GM21381 (cell line): ENCODE data around the gene FIGNL1.
A peak's percentile ranks its signal among the peaks of the same experiment; 100 is the strongest.

ENCODE experiments used
- ATAC-seq: cut with Tn5 transposase; IDR thresholded peaks from one replicate; pipeline ENCODE4 v1.9.1; 2021; ENCODE audit warnings: mild to moderate bottlenecking, moderate library complexity; ENCODE audit not compliant: unreplicated experiment

The FIGNL1 gene

DNA sequence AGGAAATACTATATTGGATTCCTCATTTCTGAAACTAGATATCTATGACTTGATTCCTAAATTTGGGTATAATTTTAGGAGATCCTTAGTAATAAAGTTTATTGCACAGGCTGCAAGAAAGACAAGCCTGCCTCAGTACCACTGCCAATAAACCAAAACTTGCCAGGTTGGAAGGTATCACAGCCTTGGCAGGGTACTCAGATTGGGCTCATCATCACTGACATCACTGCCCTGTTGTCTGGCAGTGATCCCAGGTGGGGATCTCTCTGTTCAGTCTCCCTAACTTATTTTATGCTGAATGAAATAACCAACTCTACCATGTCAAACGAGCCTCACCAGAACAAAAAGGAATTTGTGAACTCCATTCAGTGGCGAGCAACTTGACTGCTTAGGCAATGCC lies 18.8 kb downstream of the FIGNL1 start:
- ATAC-seq, result no peak

DNA sequence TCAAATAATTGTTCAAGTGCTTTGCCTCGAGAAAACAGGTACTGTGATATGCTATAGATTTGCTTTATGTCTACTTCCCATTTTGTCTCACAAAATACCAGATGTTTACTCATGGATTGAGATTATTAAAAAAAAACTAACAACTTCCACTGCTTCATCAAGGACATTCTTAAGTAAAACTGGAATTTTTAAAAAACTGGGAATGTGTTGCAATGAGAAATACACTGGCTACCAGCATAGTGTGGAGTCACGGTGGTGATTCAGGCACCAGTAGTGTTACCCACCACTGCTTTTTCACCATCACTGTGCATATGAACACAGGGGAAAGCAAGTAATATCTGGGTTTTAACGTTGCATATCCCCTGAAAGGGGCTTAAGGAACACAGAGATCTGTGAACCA lies 21.2 kb downstream of the FIGNL1 start:
- ATAC-seq, result no peak

DNA sequence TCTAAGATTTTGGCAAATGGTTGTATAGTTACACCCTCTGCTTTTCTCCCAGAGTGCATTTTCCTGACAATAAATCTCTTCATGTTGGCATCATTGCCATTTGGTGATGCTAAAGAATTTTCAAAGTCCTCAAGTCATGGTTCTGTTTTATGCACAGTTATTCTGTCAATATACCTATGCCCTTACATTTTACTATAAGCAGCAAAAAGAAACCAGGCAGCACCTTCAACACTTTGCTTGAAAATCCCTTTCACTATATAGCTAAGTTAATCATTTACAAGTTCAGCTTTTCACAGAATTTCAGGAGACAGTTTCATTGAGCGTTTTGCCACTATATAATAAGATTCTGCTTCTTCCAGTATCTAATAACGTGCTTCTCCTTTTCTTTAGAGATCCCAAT lies 22.6 kb downstream of the FIGNL1 start:
- ATAC-seq, result no peak

DNA sequence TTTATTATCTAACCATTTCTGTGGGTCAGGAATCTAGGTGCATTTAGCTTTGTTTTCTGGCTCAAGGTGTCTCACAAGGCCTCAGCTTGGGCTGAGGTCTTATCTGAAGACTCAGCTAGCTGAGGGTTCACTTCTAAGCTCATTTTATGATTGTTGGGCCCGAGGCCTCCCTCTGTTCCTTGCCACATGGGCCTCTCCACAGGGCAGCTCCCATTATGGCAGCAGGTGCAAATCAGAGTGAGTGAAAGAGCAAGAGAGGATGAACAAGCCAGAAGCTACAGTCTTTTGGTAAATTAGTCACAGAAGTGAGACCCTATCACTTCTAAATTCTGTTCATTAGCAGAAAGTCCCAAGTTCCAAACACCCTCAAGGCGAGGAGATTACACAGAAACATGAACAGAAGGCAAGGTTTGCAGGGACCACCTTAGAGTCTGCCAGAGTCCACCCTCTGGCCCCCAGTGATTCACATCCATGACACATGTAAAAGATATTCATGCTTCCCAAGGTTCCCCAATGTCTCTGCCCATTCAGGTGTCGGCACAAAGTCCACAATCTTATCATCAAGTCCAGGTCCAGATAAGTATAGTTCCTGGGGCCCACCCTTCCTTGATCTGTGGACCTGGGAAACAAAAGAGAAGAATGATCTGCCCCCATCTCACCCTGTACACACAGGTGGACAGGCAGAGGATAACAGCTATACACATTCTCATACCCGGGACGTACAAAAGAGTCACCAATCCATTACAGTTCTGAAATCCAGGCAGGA lies 23.7 kb downstream of the FIGNL1 start:
- ATAC-seq, result no peak

DNA sequence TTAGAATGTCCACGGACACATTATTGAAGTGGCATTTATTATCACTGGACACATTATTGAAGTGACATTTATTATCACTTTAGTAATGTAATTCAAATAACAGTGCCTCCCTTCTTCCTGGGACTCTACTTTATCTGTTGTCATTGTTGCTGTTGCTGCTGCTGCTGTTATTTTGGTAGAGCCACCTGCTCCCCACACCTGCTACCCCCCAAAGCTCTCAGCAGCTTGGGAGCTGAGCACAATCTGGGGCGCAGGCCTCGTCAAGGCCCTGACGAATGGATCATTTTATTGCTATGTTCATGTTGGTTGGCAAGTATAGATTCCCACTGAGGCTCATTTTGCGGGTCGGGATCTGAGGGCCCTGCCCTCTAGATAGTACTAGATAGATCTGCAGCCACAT lies 24.8 kb downstream of the FIGNL1 start:
- no peak for ATAC-seq

DNA sequence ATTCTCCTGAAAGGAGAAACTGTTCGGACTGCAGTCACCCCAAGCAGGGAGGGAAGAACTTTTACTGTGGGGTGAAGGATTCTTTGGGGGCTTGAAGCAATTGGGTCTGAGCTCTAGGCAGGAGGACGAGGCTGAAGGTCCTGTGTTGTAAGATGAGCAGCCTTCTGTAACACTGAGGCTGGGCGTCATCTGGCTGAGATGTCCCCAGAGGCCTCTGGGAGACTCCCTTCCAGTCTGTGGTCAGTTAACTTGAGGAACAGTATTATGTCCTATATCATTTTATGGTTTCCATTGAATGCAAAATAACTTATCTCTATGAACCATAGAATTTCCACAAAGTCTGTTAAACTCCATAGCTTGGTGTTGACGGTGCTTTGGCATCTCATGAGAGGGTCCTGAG lies 26.3 kb downstream of the FIGNL1 start:
- no peak for ATAC-seq

DNA sequence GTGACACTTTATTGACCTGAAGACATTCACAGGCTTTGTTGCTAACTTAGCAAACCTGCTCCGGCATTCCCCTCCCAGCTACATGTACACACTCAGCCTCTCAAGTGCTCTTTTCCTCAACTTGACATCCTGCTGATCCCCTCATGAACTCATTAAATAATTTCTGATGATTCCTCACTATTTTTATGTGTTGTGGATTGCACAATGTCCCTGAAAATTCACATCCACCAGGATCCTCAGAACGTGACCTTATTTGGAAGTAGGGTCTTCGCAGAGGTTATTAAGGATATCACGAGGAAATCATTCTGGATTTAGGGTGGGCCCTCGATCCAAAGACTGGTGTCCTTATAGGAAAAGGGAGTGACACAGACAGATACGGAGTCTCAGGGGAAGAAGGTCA lies 27.3 kb downstream of the FIGNL1 start:
- no peak for ATAC-seq

DNA sequence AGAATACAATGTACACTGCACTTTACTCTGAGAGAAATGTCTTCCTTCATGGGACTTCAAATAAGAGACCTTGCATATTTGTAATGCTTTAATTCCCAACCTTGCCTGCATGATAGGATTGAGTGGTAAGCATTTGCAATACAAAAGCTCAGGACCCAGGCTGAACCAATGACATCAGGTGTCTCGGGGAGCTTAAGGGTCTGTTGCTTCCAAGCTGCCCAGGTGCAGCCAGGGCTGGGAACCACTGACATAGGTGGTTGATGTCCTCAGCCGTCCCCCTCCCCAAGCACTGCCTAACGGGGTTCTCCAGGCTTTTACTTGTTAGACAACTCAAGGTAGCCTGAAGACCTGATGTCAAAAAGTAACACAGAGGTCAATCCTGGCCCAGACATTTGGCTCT lies 29.1 kb downstream of the FIGNL1 start:
- ATAC-seq, result no peak

DNA sequence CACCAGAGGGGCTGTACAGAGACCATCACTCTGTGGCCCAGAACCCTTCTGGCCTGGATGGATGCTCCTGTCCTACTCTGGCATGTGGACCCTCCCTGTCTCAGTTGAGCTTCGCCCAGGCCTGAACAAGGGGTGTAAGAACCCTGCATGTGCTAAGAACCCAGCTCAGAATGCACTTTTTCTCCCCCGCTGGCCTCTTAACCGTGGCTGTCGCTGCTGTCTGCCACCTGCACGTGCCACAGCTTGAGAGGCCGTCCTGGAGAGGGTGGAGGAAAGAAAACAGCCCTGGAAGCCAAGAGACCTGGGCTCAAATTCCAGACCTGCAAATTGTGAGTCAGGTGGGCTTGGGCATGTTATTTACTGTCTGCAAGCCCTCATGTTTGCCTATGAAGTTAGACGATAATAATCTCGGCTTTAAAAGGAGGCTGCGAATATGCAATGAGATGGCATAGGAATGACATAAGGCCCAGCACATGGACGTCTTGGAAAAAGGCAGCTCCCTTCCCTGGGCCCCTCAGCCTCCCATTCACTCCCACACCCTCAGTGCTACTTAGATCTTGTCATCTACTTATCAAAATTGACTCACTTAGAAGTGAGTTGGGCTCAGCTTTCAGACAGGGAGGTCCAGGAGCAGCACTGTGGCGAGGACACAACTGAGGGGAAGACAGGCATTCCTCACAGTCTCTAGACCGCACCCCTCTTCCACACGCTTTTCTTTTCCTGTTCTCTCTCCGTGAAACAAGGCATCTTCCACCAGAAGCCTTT lies 31.4 kb downstream of the FIGNL1 start:
- ATAC-seq, result no peak

DNA sequence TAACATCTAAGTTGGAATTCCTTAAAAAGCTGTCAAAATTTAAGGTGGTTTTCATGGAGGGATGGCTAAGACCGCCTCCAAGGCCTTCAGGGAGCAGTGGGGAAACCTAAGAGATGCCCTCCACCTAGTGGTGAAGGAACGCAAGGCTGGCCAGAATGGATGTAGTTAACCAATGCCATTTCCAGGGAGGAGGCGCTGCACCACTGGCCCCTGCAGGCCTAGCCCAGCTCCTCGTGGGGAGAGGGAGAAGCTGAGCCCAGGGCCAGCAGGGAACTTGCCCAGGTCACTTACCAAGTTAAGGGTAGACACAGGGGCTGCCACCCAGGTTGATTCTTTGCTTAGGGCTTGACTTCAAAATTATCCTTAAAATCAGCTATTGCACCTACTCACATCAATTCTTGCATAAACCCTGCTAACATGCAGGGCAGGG lies 32.0 kb downstream of the FIGNL1 start:
- peak; percentile 77 for ATAC-seq

DNA sequence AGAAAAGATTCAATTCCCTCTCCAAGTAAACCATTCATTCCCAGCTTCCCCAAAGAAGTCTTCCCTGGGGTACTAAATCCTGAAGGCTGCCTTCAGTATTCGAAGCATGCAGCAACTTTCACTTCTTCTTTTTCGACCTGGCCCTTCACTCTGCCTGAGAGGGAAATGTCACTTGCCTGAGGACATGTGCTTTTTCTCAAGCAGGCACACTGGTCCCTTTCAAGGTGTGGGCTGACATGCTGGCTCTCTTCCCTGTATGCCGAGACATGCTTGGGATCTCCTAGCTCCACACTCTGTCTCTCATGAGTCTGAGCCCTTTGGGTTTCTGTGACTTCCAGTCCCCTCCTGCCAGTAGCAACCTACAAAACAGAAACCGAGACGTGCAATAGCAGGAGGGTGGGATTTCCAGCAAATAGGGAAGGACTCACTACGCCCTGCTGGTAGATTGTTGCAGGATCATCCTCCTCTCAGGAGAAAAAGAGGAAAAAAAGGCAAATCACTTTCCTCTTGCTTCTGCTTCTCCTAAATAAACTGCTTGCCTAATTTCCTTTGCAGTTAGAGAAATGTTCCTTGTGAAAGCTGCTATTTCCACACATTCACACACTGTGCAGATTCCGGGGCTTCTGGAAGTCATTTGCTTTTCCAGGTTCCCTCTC lies 33.5 kb downstream of the FIGNL1 start:
- ATAC-seq, result peak; percentile 79

DNA sequence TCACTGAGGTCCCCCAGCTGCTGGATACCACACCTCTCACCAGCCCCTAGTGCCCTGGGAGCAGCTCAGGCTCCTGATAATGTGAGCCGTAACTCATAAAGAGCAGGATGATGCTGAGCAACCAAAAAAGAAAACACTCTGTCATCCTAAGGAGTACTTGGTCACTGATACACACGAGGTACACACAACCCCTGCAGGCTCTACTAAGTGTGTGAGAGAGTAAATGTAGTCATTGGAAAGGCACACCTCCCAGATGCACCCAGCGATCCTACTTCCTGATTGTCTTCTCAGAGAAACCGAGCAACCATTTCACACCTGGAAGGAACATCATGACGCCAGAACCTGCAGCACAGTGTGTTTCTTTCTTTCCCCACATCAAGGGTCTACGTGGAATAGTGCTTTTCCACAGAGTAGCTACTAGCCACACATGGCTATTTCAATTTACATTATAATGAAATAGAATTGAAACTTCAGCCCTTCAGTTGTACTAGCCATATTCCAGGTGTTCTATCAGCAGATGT lies 34.2 kb downstream of the FIGNL1 start:
- ATAC-seq, result no peak

DNA sequence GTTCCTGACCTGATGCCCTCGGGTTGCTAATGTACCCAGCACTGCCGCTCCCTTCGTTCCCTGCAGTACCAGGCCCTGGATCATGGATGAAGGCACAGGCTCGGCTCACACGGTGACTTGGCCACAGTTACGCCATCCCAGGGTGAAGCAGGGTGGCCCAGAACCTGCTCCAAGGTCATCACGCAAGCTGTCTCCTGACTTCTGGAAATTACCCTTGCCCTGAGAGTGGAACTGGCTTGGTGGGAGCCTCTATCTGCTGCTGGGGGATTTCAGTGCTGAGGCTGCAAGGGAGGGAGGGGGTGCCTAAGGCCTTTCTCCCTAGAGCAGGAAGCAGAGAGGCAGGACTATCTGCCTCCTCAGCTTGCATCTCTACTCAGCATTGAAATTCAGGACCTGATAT lies 36.6 kb downstream of the FIGNL1 start:
- ATAC-seq, result no peak

DNA sequence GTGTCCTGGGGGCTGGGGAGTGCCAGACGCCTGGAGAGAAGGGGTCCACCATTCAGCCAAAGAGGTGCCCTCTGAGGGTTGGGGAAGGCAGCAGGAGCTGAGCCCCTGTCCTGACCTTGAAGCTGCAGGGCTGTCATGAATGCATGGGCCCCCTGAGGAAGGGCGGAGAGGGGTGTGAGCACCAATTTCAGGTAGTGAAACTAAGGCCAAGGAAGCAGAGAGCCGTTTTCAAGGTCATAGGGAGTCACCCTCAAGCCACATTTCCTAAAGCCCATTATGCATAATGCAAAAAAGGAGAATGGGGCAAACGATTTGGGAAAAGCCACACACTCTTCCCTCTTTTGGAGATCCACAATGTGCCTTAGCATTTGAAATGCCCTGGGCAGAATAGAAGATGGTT lies 37.2 kb downstream of the FIGNL1 start:
- no peak for ATAC-seq

DNA sequence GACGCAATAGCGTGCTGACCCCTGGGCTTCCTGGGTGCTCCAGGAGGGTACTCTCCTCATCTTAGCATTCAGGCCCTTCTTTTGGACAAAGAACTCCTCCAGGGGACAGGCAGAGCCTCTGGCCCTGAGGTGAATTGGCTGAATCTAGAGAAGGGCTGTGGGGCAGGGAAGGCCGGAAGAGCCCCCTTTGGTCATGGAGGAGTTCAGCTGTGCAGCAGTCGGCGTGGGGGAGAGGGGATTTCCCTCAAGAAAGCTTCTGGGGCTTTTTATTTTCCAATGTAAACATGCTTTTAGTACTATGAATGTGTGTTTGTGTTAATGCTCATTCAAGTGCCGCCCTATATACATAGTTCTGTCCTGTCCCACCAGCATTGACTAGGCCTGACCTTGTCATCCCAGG lies 38.8 kb downstream of the FIGNL1 start:
- ATAC-seq, result no peak

DNA sequence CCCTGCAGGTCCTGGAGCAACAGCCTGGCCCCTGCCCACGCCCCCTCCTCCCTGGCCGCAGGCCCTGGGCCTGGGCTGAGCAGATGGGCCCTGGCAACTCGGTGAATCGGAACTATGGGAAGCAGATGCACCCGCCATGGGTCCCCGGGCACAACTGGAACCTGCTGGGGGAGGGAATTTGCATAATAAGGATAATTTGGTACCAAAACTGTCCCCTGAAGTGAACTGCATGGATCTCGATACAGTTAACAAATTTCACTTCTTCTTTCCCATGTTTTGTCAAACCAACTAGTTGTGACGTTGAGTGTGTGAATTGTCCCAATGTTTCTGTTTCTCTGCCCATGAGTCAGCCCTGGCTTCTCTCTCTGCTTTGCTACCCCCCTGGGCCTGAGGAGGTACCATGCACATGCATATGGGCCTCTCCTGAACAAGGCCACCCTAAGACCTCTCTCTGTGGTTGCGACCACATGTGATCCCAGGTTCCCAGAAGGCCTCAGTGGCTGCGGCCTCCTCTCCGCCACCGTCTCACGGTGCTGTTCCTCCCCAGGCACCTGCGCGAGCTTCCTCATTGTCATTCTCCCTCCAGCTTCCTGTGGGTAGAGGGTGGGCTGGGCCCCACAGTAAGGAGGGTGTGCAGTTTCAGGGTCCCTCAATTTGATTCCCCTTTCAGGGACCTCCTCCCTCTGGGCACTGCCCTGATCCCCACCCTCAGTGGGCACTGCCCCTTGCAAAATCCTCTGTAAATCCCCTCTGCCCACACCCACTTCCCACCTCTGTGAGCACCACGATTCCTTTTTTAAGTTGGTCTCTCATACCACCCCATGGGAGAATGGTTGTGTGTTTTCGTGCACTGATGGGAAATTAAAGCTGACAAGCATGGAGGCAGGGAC lies 40.0 kb downstream of the FIGNL1 start:
- peak; percentile 57 for ATAC-seq

DNA sequence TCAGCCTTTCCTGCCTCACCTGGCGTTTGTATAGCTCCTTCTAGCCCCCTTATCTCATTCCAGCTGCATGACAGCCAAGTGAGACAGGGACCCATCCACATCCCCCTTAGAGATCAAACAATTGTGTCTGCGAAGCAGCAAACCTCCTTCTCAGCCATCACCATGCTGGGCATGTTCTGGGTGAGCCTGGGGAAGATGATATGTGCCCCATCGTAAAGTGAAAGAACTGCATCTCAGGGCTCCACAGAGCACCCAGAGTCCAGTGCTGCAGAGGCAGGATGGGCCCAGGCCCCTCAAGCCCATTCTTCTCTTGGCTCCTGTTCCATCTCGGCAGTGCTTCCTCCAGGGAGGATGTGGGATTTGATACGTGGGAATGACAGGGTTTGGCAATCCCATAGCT lies 43.2 kb downstream of the FIGNL1 start:
- no peak for ATAC-seq

DNA sequence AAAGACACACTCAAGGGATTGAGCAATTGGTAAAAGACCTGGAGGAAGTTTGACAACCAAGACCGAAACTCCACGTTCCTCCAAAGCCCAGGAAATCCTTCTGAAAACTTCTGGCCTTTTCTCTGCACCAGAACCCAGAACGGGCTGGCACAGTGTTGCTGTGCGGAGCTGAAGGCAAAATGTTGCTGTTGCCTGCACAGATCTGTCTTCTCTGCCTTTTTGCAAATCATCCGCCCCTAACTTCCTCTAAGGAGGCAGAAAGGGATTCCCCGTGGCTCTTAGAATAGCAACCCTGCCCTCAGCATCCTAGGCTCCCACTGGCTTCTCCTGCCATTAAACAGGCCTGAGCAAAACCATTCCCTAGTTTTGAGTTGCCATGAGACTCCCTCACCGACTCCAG lies 44.9 kb downstream of the FIGNL1 start:
- ATAC-seq, result no peak

DNA sequence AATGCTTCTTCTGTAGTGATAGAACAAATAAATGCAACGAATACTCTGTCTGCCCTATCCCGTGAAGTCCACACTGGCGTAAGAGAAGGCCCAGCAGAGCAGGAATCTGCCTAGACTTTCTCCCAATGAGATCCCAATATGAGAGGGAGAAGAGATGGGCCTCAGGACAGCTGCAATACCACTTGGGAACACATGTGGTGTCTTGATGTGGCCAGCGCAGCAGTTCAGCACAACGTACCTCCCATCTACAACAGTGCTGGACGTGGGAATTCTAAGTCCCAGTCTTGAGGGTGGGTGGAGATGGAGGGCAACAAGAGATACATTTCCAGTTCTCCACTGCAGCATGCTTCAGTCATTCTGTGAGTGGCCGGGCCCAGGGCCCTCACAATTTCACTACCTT lies 45.8 kb downstream of the FIGNL1 start:
- no peak for ATAC-seq

DNA sequence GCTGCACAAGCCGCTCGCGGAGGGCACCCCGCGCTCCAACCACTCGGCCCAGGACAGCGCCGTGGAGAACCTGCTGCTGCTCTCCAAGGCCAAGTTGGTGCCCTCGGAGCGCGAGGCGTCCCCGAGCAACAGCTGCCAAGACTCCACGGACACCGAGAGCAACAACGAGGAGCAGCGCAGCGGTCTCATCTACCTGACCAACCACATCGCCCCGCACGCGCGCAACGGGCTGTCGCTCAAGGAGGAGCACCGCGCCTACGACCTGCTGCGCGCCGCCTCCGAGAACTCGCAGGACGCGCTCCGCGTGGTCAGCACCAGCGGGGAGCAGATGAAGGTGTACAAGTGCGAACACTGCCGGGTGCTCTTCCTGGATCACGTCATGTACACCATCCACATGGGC lies 50.0 kb downstream of the FIGNL1 start:
- no peak for ATAC-seq

DNA sequence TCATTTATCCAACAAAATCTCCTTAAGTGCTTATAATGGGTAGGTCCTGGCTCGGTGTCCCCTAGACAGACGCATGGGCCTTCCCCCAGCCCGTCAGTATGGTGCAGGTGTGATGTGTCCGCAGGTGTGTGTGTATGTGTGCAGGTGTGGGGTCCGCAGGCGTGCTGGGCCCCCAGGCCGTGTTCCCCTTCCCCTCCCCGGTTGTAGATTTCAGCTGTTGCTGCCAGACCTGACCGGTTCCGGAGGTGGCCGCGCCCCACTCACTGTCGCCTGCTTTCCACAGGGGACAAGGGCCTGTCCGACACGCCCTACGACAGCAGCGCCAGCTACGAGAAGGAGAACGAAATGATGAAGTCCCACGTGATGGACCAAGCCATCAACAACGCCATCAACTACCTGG lies 50.5 kb downstream of the FIGNL1 start:
- ATAC-seq, result no peak
